IPS DF 19.7 (cell line): ENCODE results near the gene CASTOR1.

Experiments used
- DNase-seq: peaks from one replicate; pipeline ENCODE4 v3.0.0-alpha.2; 2013; ENCODE audit warnings: low read depth, low spot score

The CASTOR1 gene

GRCh38 chr22:30265131-30265720 is 24.1 kb downstream of the CASTOR1 start:
- DNase-seq, result no peak

GRCh38 chr22:30263883-30264282 is 25.4 kb downstream of the CASTOR1 start:
- no peak for DNase-seq

GRCh38 chr22:30262917-30263741 is 26.2 kb downstream of the CASTOR1 start:
- DNase-seq, result no peak

GRCh38 chr22:30262112-30262511 is 27.2 kb downstream of the CASTOR1 start:
- DNase-seq, result no peak

GRCh38 chr22:30261134-30261533 is 28.2 kb downstream of the CASTOR1 start:
- DNase-seq, result no peak

GRCh38 chr22:30260682-30261081 is 28.6 kb downstream of the CASTOR1 start:
- DNase-seq, result no peak

- DNase-seq, result no peak
Measured at GRCh38 chr22:30260276-30260675, 29.0 kb downstream of the CASTOR1 start.

GRCh38 chr22:30254314-30254713 is 35.0 kb downstream of the CASTOR1 start:
- no peak for DNase-seq

- no peak for DNase-seq
Measured at GRCh38 chr22:30253205-30253852, 36.0 kb downstream of the CASTOR1 start.

GRCh38 chr22:30252411-30253204 is 36.7 kb downstream of the CASTOR1 start:
- no peak for DNase-seq

GRCh38 chr22:30251711-30252110 is 37.6 kb downstream of the CASTOR1 start:
- DNase-seq, result no peak

- no peak for DNase-seq
Measured at GRCh38 chr22:30250661-30251267, 38.5 kb downstream of the CASTOR1 start.

- DNase-seq, result no peak
Measured at GRCh38 chr22:30250039-30250565, 39.2 kb downstream of the CASTOR1 start.

- DNase-seq, result no peak
Measured at GRCh38 chr22:30249049-30250038, 40.0 kb downstream of the CASTOR1 start.

- no peak for DNase-seq
Measured at GRCh38 chr22:30248484-30248883, 40.8 kb downstream of the CASTOR1 start.

GRCh38 chr22:30247974-30248373 is 41.3 kb downstream of the CASTOR1 start:
- no peak for DNase-seq

- DNase-seq, result no peak
Measured at GRCh38 chr22:30247561-30247960, 41.7 kb downstream of the CASTOR1 start.

GRCh38 chr22:30246814-30247376 is 42.4 kb downstream of the CASTOR1 start:
- no peak for DNase-seq

GRCh38 chr22:30245985-30246813 is 43.1 kb downstream of the CASTOR1 start, which contains the start of gene LIF:
LIF (minus strand) TSS chr22:30246759; CDS start chr22:30246695, 64 bp downstream.
- DNase-seq, result no peak
